Neuron (in vitro differentiated cells): Measurements from ENCODE around the gene IRF2BPL.

Experiments used
- H2AFZ ChIP-seq: one replicate; pipeline ENCODE4 v1.6.1; 2013; ENCODE audit warnings: low read depth, mild to moderate bottlenecking, inconsistent platforms, low read length, moderate library complexity
- H3K27me3 ChIP-seq: one replicate; pipeline ENCODE4 v1.6.1; 2013; ENCODE audit warnings: low read length; ENCODE audit not compliant: insufficient read depth
- H3K36me3 ChIP-seq: one replicate; pipeline ENCODE4 v1.6.1; 2013; ENCODE audit warnings: low read length; ENCODE audit not compliant: insufficient read depth
- H3K4me1 ChIP-seq: one replicate; pipeline ENCODE4 v1.6.1; 2013; ENCODE audit warnings: low read length; ENCODE audit not compliant: insufficient read depth
- H3K4me3 ChIP-seq: 2 replicates; pipeline ENCODE4 v1.5.1; 2013; ENCODE audit warnings: mild to moderate bottlenecking, low read length, moderate library complexity
- H3K9me3 ChIP-seq: one replicate; pipeline ENCODE4 v1.6.1; 2013; ENCODE audit warnings: low read length

The IRF2BPL gene

DNA sequence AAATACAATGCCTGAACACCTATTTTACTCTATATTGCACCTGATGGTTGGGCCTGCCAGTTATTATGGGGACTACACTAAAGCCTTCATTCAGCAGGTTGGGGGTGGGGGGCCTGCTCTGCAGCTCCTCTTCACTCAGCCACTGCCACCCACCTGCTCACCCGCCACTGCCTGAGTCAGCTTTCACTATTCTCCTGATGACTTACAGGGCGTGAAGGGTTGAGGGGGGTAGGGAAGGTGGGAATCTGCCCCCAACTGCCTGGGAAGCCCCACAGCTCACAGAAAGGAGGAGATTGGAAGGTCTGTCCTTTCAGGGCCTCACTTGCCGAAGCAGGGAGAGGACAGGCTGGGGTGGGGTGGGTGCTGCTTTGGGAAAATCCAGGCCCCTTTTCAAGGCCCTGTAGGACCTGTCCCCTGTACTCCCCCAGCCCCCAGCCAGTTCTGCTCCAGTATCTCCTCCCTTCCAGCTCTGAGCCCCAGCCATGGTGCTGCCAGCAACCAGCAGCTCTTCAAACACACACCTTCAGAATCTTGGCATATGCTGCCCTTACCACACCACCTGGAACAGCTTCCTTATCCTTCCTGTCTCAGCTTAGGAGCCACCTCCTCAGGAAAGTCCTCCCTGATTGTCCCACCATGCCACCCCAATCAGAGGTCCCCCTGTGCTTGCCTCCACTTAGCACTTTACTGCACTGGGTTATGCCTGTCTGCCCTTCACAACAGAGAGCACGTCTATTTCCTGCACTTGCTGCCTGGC is 33.1 kb downstream of the IRF2BPL start:
- peaks cover 11% of the 10 kb centered on the region for H3K4me1 ChIP-seq
- no peaks in the 10 kb centered on the region for H3K27me3 ChIP-seq

DNA sequence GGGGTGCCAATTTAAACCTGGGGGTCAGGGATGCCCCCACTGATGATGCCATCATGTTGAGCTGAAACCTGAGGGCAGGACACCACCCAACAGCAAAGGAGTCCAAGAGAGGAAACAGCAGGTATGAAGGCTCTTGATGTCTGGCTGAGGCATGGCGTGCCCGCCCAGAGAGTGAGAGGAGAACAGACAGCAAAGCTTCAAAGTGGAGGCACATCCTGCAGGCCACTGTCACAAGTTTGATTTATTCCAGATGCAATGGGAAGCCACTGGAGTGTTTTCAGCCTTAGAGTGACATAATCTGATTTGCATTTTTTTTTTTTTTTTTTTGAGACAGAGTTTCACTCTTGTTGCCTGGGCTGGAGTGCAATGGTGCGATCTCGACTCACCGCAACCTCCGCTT is 34.8 kb downstream of the IRF2BPL start:
- H3K27me3 ChIP-seq, result no peaks in the 10 kb centered on the region
- peaks cover 6% of the 10 kb centered on the region for H3K4me1 ChIP-seq
- H3K36me3 ChIP-seq, result no peaks in the 10 kb centered on the region
- no peaks in the 10 kb centered on the region for H3K9me3 ChIP-seq
- H2AFZ ChIP-seq, result no peak overlapping the region
- H3K4me3 ChIP-seq, result no peak overlapping the region

More for the DNA sequence above, 33.1 kb downstream of the IRF2BPL start:
- H2AFZ ChIP-seq, result no peak overlapping the region
- H3K36me3 ChIP-seq, result no peaks in the 10 kb centered on the region
- no peaks in the 10 kb centered on the region for H3K9me3 ChIP-seq
- no peak overlapping the region for H3K4me3 ChIP-seq

DNA sequence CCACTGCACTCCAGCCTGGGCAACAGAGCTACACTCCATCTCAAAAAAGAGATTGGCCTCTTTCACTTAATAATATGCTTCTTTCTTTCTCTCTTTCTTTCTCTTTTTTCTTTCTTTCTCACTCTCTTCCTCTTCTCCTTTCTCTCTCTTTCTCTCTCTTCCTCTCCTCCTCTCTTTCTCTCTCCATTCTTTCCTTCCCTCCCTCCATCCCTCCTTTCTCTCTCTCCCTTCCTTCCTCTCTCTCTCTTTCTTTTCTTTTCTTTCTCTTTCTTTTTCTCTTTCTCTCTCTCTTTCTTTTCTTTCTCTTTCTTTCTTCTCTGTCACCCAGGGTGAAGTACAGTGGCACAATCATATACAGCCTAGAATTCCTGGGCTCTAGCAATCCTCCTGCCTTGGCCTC is 38.4 kb downstream of the IRF2BPL start:
- no peak overlapping the region for H3K4me3 ChIP-seq
- H3K4me1 ChIP-seq, result peaks cover 11% of the 10 kb centered on the region
- no peaks in the 10 kb centered on the region for H3K27me3 ChIP-seq
- no peaks in the 10 kb centered on the region for H3K36me3 ChIP-seq
- no peaks in the 10 kb centered on the region for H3K9me3 ChIP-seq
- no peak overlapping the region for H2AFZ ChIP-seq

DNA sequence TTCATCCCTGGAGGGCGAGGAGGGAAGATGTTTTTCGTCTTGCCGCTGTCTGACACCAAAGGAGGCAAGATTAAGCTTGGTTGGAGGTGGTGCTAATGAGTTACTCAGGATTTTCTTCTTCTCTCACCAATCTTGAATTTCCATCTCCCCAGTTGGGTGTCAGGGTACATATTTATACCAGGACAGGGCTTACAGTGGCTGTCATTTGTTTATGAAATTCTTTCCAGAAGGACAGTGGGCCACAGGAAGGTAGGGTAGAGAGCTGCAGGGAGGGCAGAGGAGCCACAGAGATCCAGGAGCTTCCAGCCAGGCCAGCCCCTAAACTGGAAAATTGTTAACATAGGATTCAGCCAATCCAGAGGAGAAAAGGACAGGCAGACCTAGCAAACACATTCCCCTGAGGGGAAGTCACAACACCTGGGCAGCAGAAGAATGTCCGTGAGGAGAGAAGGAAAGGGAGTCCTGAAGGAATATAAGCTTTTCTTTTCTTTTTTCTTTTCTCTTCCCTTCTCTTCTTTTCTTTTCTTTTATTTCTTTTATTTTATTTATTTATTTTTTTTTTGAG is 40.5 kb downstream of the IRF2BPL start:
- no peaks in the 10 kb centered on the region for H3K36me3 ChIP-seq
- no peak overlapping the region for H3K4me3 ChIP-seq
- no peaks in the 10 kb centered on the region for H3K27me3 ChIP-seq
- peaks cover 17% of the 10 kb centered on the region for H3K4me1 ChIP-seq
- no peaks in the 10 kb centered on the region for H3K9me3 ChIP-seq
- H2AFZ ChIP-seq, result no peak overlapping the region

DNA sequence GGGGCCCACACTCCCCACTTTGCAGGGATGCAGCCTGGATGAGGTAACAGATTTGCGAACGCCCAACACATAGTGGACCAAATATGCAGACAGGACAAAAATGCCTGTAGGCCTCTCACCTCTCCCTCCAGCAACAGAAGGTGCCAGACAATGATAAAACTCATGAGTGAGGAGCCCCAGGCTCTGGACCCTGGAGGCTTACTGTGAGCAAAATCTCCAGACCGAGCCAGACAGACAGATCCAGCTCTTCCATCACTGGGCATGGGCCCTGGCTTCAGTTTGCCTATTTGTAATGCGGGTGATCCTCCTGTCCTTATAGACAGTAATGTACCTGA is 42.3 kb downstream of the IRF2BPL start:
- Histone ChIP-seq H3K36me3 (no peaks in the 10 kb centered on the region), H3K27me3 (no peaks in the 10 kb centered on the region), H2AFZ (no peak overlapping the region), H3K9me3 (peaks cover 4% of the 10 kb centered on the region), H3K4me3 (no peak overlapping the region), H3K4me1 (peaks cover 17% of the 10 kb centered on the region)

DNA sequence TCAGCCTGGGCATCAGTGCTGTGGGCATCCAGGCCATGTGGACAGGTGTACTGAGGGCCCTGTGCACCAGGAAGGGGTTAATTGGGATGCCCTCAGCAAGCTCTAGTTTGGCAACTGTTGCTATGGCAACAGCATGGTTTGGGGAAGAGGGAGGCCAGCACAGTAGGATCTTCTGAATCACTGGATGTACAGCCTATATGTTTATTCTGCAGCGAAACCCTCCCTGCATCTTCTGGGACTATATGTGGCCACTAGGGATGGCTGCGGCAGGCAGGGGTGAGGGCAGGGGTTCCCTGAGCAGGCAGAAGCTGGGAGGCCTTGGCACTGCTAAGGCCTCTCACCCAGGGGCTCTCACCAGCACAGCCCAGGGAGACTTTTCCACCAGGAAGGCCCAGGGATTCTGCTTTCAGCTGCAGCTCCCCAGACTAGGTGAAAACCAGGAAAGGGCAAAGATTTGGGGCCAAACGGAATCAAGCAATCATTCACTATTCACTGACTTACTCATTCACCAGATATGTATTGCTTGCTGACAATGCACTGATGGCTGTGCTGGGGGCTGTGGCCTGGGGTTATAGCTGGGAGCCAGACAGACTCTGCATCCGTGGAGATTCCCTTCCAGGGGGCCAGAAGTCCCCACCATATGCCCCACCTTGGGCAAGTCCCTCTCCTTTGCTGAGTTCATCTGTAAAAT is 42.8 kb downstream of the IRF2BPL start:
- Histone ChIP-seq H3K27me3 (no peaks in the 10 kb centered on the region), H2AFZ (no peak overlapping the region), H3K9me3 (peaks cover 5% of the 10 kb centered on the region), H3K36me3 (no peaks in the 10 kb centered on the region), H3K4me3 (no peak overlapping the region), H3K4me1 (peaks cover 17% of the 10 kb centered on the region)

DNA sequence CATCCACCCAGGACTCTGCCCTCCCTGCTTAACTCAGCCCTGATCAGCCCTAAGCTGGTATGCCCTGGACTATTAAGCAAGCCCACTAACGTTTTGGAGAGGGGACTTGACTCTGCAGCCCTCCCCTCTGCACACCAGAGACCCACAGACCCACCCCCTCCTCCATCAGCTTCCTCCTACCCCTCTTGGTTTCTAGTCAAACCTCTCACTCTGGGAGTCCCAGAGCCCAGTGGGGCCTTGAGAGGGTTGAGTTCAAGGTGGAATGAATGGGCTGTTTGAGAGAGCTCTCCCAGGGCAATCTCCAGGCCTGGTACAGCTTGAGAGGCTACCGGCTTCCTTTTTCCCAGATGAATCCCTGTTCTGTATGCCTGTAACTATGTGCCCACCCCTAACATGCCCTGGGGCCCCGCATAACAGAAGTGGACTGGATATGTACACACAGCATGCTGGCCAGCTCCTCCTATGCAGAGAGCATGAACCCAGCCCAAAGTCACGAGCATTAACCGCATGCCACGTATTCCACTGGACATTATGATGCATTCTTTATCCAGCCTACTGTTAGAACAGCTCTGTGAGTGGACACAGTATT is 43.6 kb downstream of the IRF2BPL start:
- Histone ChIP-seq H3K9me3 (peaks cover 5% of the 10 kb centered on the region), H3K4me3 (no peak overlapping the region), H3K27me3 (no peaks in the 10 kb centered on the region), H3K4me1 (peaks cover 17% of the 10 kb centered on the region), H3K36me3 (no peaks in the 10 kb centered on the region), H2AFZ (no peak overlapping the region)

DNA sequence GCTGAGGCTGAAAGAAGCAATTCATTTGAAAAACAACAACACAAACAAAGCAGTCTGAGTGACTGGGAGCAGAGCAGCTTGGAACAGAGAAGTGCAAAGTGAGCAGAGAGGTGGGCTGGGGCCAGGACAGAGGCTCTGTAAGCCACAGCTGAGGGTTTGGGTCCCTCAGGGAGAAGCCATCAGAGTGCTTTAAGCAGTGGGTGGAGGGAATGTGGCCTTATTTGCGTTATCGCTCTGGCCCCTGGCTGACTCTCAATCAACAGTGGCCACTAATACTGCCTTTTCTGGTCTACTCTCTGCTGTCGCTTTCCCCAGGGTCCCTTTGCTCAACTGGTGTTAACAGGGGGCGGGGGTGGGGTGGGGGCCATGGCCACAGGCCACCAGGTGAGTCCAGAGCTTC is 44.2 kb downstream of the IRF2BPL start:
- Histone ChIP-seq H3K36me3 (no peaks in the 10 kb centered on the region), H3K9me3 (peaks cover 5% of the 10 kb centered on the region), H3K4me1 (peaks cover 17% of the 10 kb centered on the region), H2AFZ (no peak overlapping the region), H3K27me3 (no peaks in the 10 kb centered on the region), H3K4me3 (no peak overlapping the region)

DNA sequence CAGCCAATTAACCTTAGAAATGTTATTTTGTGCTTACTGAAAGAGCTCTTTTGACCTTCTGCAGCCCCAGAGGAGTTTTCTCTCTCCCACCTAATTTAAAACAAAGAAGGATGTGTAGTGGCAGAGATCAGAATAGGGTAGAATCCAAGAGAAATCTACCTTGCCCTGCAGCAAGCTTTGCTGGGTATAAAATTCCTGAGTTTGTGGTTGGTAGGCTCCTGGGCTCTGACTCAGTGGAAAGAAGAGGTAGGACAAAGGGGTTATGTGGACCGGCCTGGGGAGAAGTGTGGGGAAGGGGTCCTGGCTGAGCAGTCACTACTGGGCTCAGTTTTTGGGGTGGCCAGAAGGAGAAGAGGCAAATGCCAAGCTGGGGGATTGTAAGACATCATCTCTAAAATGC is 46.8 kb downstream of the IRF2BPL start:
- H3K9me3 ChIP-seq, result peaks cover 5% of the 10 kb centered on the region
- H2AFZ ChIP-seq, result no peak overlapping the region
- peaks cover 17% of the 10 kb centered on the region for H3K4me1 ChIP-seq
- no peak overlapping the region for H3K4me3 ChIP-seq
- no peaks in the 10 kb centered on the region for H3K36me3 ChIP-seq
- no peaks in the 10 kb centered on the region for H3K27me3 ChIP-seq

DNA sequence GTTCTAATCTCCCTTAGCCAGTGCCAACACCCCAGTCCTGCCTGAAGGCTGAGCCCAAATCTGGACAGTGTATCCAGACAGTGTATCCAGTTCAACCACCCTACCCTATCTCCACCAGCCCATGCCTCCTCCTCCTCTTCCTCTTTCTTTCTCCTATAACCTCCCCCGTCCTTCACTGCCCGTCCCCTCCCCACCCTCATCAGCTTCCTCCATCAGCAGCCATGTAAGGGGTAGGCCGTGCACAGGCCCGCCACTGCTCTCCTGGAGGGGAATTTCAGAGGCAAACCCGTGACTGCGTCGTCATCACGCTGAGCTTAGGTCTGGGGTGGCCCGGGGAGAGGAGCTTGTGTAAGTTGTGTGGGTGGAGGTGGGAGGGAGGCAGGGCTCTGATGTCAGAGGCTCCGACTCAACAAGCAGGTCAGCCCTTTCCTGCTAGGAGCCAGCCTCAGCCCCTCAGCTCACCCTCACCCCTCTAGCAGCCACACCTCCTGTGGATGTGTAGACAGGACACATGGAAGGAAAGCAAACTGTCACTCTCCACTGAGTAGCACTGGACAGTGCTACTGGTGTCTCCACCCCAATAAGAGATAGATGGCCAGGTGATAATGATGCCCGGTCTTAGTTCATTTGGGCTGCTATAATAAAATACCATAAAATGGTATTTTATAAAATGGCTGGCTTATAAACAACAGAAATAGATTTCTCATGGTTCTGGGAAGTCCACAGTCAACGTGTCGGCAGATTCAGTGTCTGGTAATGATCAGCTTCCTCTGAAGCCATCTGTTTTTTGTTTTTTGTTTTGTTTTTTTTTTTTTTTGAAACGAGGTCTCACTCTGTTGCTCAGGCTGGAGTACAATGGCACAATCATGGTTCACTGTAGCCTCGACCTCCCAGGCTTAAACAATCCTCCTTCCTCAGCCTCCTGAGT is 50.5 kb downstream of the IRF2BPL start:
- H3K4me3 ChIP-seq, result no peak overlapping the region
- no peaks in the 10 kb centered on the region for H3K36me3 ChIP-seq
- H2AFZ ChIP-seq, result no peak overlapping the region
- H3K4me1 ChIP-seq, result no peaks in the 10 kb centered on the region
- H3K9me3 ChIP-seq, result peaks cover 5% of the 10 kb centered on the region
- no peaks in the 10 kb centered on the region for H3K27me3 ChIP-seq

DNA sequence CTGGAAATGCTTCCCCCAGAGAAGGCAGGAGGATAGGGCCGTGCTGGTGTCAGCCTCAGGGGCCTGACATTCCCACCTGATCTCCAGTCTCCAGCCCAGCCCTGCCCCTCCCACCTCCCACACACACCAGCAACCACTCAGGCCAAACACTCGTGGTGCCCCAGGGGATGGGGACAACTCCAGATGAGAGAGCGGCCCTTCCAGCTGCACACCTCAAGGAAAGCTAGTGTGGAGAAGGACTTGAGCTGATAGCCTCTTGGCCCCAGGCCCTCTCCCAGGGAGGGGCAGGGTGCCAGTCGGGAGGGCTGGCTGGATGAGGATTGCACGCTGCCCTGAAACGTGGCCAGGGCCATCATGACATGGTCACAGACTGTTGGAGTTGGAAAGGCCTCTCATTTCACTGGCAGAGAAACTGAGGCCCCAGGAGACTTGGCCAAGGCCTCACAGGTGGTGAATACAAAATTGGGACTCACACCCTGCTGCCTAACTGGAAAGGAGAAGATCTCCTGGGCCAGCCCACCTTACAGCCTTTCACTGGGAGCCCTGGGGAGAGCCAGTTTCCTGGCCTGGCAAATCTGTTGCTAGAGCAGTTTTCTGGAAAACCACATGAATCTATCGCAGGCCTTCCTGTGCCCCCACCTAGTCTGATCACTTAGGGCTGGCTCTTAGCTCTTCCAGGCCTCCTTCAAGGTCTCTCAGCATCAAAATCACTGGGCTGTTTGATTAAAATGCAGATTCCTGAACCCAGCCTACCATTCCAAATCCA is 52.1 kb downstream of the IRF2BPL start:
- H3K9me3 ChIP-seq, result peaks cover 4% of the 10 kb centered on the region
- no peaks in the 10 kb centered on the region for H3K4me1 ChIP-seq
- no peaks in the 10 kb centered on the region for H3K27me3 ChIP-seq
- no peaks in the 10 kb centered on the region for H3K36me3 ChIP-seq
- no peak overlapping the region for H2AFZ ChIP-seq
- no peak overlapping the region for H3K4me3 ChIP-seq

DNA sequence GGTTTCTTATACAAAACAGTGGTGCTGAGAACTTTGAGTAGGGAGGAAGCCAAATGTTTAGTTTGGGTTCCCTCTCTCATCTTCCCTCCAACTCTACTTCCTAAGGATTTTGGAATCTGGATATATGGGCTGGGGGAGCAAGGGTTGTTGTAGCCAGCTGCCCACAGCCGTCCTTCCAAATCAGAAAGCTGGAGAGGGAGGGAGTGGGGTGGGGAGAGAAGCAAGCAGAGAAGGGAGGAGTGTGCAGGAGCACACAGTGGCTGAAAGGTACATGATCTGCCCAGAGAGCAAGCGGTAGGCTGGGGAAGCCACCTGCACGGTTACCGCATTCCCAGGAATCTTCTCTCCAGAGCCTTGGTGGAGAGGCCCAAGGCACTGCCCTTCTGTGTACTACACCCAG is 52.7 kb downstream of the IRF2BPL start:
- H2AFZ ChIP-seq, result no peak overlapping the region
- H3K36me3 ChIP-seq, result no peaks in the 10 kb centered on the region
- no peaks in the 10 kb centered on the region for H3K9me3 ChIP-seq
- H3K27me3 ChIP-seq, result no peaks in the 10 kb centered on the region
- no peak overlapping the region for H3K4me3 ChIP-seq
- H3K4me1 ChIP-seq, result no peaks in the 10 kb centered on the region
